Tibial nerve (tissue), 4 donors: Measurements from ENCODE around the gene ACAP1. TPM values are rescaled to one million over a fixed set of nuclear protein-coding genes. Genes with fewer than 3 reads are reported as not detected.
"Not testable (repeated sequence)": the region's sequence is repeated elsewhere in the genome, so short reads cannot be mapped to it uniquely, and the experiment has no call there.

Experiments
- DNase-seq, 2 donors: peaks; one replicate each; pipeline ENCODE4 v3.0.0-alpha.2; 2019; ENCODE audit warnings: low spot score in 2 of 2
- H3K27ac ChIP-seq, 4 donors: fragments of 200-600 bp; sonication (generic) in 3 of 4; one replicate each; pipeline ENCODE4 v1.5.1; 2017 to 2019; ENCODE audit warnings: mild to moderate bottlenecking in 1 of 4
- H3K27me3 ChIP-seq, 2 donors: fragments of 200-600 bp; sonication (generic) in 1 of 2; one replicate each; pipeline versions ENCODE4 v1.5.1 to v1.6.0; 2017 to 2019
- H3K36me3 ChIP-seq, 3 donors: fragments of 200-600 bp; sonication (generic); one replicate each; pipeline ENCODE4 v1.5.1; 2018 to 2019
- H3K4me1 ChIP-seq, 4 donors: fragments of 200-600 bp; sonication (generic) in 3 of 4; one replicate each; pipeline ENCODE4 v1.5.1; 2017 to 2019
- H3K4me3 ChIP-seq, 4 donors: fragments of 200-600 bp; sonication (generic) in 3 of 4; one replicate each; pipeline ENCODE4 v1.5.1; 2017 to 2019; ENCODE audit warnings: mild to moderate bottlenecking in 1 of 4, moderate library complexity in 1 of 4
- H3K9me3 ChIP-seq, 4 donors: fragments of 200-600 bp; sonication (generic) in 3 of 4; one replicate each; pipeline ENCODE4 v1.5.1; 2017 to 2019
- CTCF ChIP-seq, 5 experiments: fragments of 200-600 bp in 3 of 5; fragments of 450-650 bp in 2 of 5; sonication (generic) in 3 of 5; IDR thresholded peaks; one replicate each; pipeline ENCODE4 v1.5.1; 2016 to 2019; ENCODE audit warnings: antibody characterized with exemption in 5 of 5, mild to moderate bottlenecking in 3 of 5, moderate library complexity in 2 of 5
- EP300 ChIP-seq, 2 donors: sonication (generic); formaldehyde crosslinking; IDR thresholded peaks; one replicate each; pipeline ENCODE4 v1.6.1; 2017; ENCODE audit warnings: antibody characterized with exemption in 2 of 2, mild to moderate bottlenecking in 1 of 2
- POLR2A ChIP-seq, 2 donors: fragments of 450-650 bp; IDR thresholded peaks; one replicate each; pipeline ENCODE4 v1.6.1; 2017; ENCODE audit warnings: antibody characterized with exemption in 2 of 2, mild to moderate bottlenecking in 2 of 2, moderate library complexity in 2 of 2
- WGBS, 2 donors: methylation state at CpG; one replicate each; pipeline ENCODE4 v1.1.5; 2018; 5-methylcytosine and 5-hydroxymethylcytosine counted together
- total RNA-seq, 4 donors: library from RNA; depleted of rRNA; stranded (reverse); fragments of >200 nt; gene quantifications; one replicate each; pipeline ENCODE4 v1.1.0, GENCODE V29; 2016

Gene ACAP1
- total RNA-seq, 4 donors from 2014 or later, result 8.1 to 33.1 (median 11.2) TPM

GRCh38 chr17:7329997-7330637 is 6.2 kb upstream of the ACAP1 start:
- DNase-seq, result peak; percentile 54 to 61
- TF ChIP-seq EP300 (IDR thresholded peaks at IDR 0.05), result no peak
- TF ChIP-seq CTCF (IDR thresholded peaks at IDR 0.05), result no peak
- TF ChIP-seq POLR2A (IDR thresholded peaks at IDR 0.05), result no peak
- H3K4me1 ChIP-seq, result peaks cover 0 to 30% (median 14%) of the 10 kb centered on the region in 4 donors
- no peaks in the 10 kb centered on the region for H3K9me3 ChIP-seq
- peak overlapping the region; percentile 78 to 97 (median 86) for H3K27ac ChIP-seq
- WGBS, 2 donors, result 0 to 1% methylated on average over 15 to 16 of the region's 34 CpGs
- H3K27me3 ChIP-seq, result peaks cover 0 to 27% of the 10 kb centered on the region in 2 donors
- H3K36me3 ChIP-seq, result peaks cover 0 to 21% (median 0%) of the 10 kb centered on the region in 3 donors
- peak overlapping the region; percentile 77 to 91 (median 79) for H3K4me3 ChIP-seq

- Histone ChIP-seq H3K9me3 (no peaks in the 10 kb centered on the region), H3K27ac (peak overlapping the region; percentile 78 to 97 (median 86)), H3K4me3 (peak overlapping the region; percentile 77 to 91 (median 79)), H3K27me3 (peaks cover 0 to 32% of the 10 kb centered on the region in 2 donors), H3K4me1 (peaks cover 0 to 30% (median 14%) of the 10 kb centered on the region in 4 donors), H3K36me3 (peaks cover 0 to 16% (median 0%) of the 10 kb centered on the region in 3 donors)
- no peak for DNase-seq
- WGBS, 2 donors, result 48 to 83% methylated on average over 9 to 13 of the region's 13 CpGs
- no peak for TF ChIP-seq POLR2A (IDR thresholded peaks at IDR 0.05)
- no peak for TF ChIP-seq CTCF (IDR thresholded peaks at IDR 0.05)
- no peak for TF ChIP-seq EP300 (IDR thresholded peaks at IDR 0.05)
These were observed 5.7 kb upstream of the ACAP1 start for GRCh38 chr17:7330638-7331015.

- no peak for TF ChIP-seq CTCF (IDR thresholded peaks at IDR 0.05)
- no peak for TF ChIP-seq POLR2A (IDR thresholded peaks at IDR 0.05)
- no peak for TF ChIP-seq EP300 (IDR thresholded peaks at IDR 0.05)
- peaks cover 0 to 47% of the 10 kb centered on the region in 2 donors for H3K27me3 ChIP-seq
- peaks cover 0 to under 1% (median 0%) of the 10 kb centered on the region in 3 donors for H3K36me3 ChIP-seq
- DNase-seq, result no peak
- no peaks in the 10 kb centered on the region for H3K9me3 ChIP-seq
- 54 to 65% methylated on average over 6 to 7 of the region's 7 CpGs for WGBS, 2 donors
- H3K27ac ChIP-seq, result no peak overlapping the region
- H3K4me3 ChIP-seq, result no peak overlapping the region
- peaks cover 0 to 25% (median 14%) of the 10 kb centered on the region in 4 donors for H3K4me1 ChIP-seq
These were observed 4.2 kb upstream of the ACAP1 start for GRCh38 chr17:7332111-7332510.

- WGBS, 2 donors, result 48 to 56% methylated on average over 12 to 13 of the region's 14 CpGs
- not testable (repeated sequence) for H3K27ac ChIP-seq, H3K4me3 ChIP-seq, DNase-seq, H3K36me3 ChIP-seq, H3K9me3 ChIP-seq
- peaks cover 0 to 20% (median 14%) of the 10 kb centered on the region in 4 donors for H3K4me1 ChIP-seq
- peaks cover 0 to 48% of the 10 kb centered on the region in 2 donors for H3K27me3 ChIP-seq
These were observed 3.7 kb upstream of the ACAP1 start for GRCh38 chr17:7332600-7333069.

- 68 to 90% methylated on average over 2 to 3 of the region's 3 CpGs for WGBS, 2 donors
- DNase-seq, result no peak
- TF ChIP-seq CTCF (IDR thresholded peaks at IDR 0.05) (no peak), EP300 (IDR thresholded peaks at IDR 0.05) (no peak), POLR2A (IDR thresholded peaks at IDR 0.05) (no peak)
- no peak overlapping the region for H3K27ac ChIP-seq
- H3K4me3 ChIP-seq, result no peak overlapping the region
- peaks cover 0 to 57% of the 10 kb centered on the region in 2 donors for H3K27me3 ChIP-seq
- no peaks in the 10 kb centered on the region for H3K36me3 ChIP-seq
- peaks cover 0 to 9% (median 2%) of the 10 kb centered on the region in 4 donors for H3K4me1 ChIP-seq
- H3K9me3 ChIP-seq, result no peaks in the 10 kb centered on the region
These were observed 1.3 kb upstream of the ACAP1 start for GRCh38 chr17:7334938-7335538.

GRCh38 chr17:7335765-7336164 is 564 bp upstream of the ACAP1 start:
- not testable (repeated sequence) for DNase-seq
- H3K27ac ChIP-seq, result peak overlapping the region in 1 of 4 donors; percentile 78
- 80% methylated on average over 13 of the region's 13 CpGs for WGBS, 2 donors

GRCh38 chr17:7337600-7337999 is 1.3 kb downstream of the ACAP1 start:
- not testable (repeated sequence) for H3K9me3 ChIP-seq, H3K36me3 ChIP-seq, H3K4me3 ChIP-seq, DNase-seq, H3K4me1 ChIP-seq, H3K27ac ChIP-seq
- 73 to 74% methylated on average over 7 of the region's 7 CpGs for WGBS, 2 donors
- H3K27me3 ChIP-seq, result peaks cover 0 to 49% of the 10 kb centered on the region in 2 donors

More at GRCh38 chr17:7335765-7336164, 564 bp upstream of the ACAP1 start:
- not testable (repeated sequence) for H3K9me3 ChIP-seq, H3K36me3 ChIP-seq, H3K4me1 ChIP-seq, H3K4me3 ChIP-seq
- H3K27me3 ChIP-seq, result peaks cover 0 to 57% of the 10 kb centered on the region in 2 donors
